GM11168 (cell line): ENCODE data around the gene DNAI4.

Experiments
- in situ Hi-C: fragments of 300-500 bp; cut with MboI; formaldehyde crosslinking; loops from one replicate; pipeline ENCODE4 v1.12.0; 2022; ENCODE audit warnings: low sequenced_read_pairs; ENCODE audit not compliant: unreplicated experiment

Gene DNAI4

GRCh38 chr1:66770240-66770639, 154.4 kb downstream of the DNAI4 start:
- in situ Hi-C loops, result loop anchor here (5.0 to 25.0 kb wide), 3 partner anchors 42 to 717 kb away; partner anchors contain the start of gene C1orf141

GRCh38 chr1:66769512-66770229, 155.0 kb downstream of the DNAI4 start:
- in situ Hi-C loops, result loop anchor here (5.0 to 25.0 kb wide), 3 partner anchors 43 to 718 kb away; partner anchors contain the start of gene C1orf141

- in situ Hi-C loops, result loop anchor here (25.0 kb wide), 2 partner anchors 368 to 718 kb away; partner anchors contain the start of gene C1orf141
Observed at GRCh38 chr1:66768965-66769364, 155.7 kb downstream of the DNAI4 start.

- in situ Hi-C loops, result loop anchor here (25.0 kb wide), 2 partner anchors 370 to 720 kb away; partner anchors contain the start of gene C1orf141
Observed at GRCh38 chr1:66767626-66768025, 157.0 kb downstream of the DNAI4 start.

GRCh38 chr1:66764994-66765578, 159.6 kb downstream of the DNAI4 start:
- in situ Hi-C loops, result loop anchor here (25.0 kb wide), 2 partner anchors 372 to 722 kb away; partner anchors contain the start of gene C1orf141
